ENCODE measurements around the gene THRAP3. TPM values are rescaled to one million over a fixed set of nuclear protein-coding genes. Genes with fewer than 3 reads are reported as not detected.
A peak's percentile ranks its signal among the peaks of the same experiment; 100 is the strongest.

THRAP3 gene
- total RNA-seq, 1 donor from 2014 or later = 167 TPM

- H3K4me3 Mint-ChIP-seq = no peak overlapping the region
- no peak overlapping the region for H3K27ac Mint-ChIP-seq (ENCODE audit: unreplicated experiment)
- no peaks in the 10 kb centered on the region for H3K27me3 Mint-ChIP-seq (ENCODE audit: low read depth)
- TF ChIP-seq CTCF (conservative IDR thresholded peaks at IDR 0.05) = no peak
- DNase-seq (ENCODE audit: low read depth, low spot score) = no peak
- peaks cover 27% of the 10 kb centered on the region for H3K36me3 Mint-ChIP-seq (ENCODE audit: low read depth)
- no peaks in the 10 kb centered on the region for H3K9me3 Mint-ChIP-seq
- peaks cover 10% of the 10 kb centered on the region for H3K4me1 Mint-ChIP-seq
These were observed 74.4 kb downstream of the THRAP3 start for GRCh38 chr1:36298640-36299039.

GRCh38 chr1:36300526-36300925, 76.3 kb downstream of the THRAP3 start:
- Mint-ChIP-seq H3K27ac (ENCODE audit: unreplicated experiment) (peak overlapping the region; percentile 58), H3K27me3 (ENCODE audit: low read depth) (no peaks in the 10 kb centered on the region), H3K36me3 (ENCODE audit: low read depth) (peaks cover 24% of the 10 kb centered on the region), H3K4me3 (no peak overlapping the region), H3K9me3 (no peaks in the 10 kb centered on the region), H3K4me1 (peaks cover 18% of the 10 kb centered on the region)
- no peak for TF ChIP-seq CTCF (conservative IDR thresholded peaks at IDR 0.05)
- no peak for DNase-seq (ENCODE audit: low read depth, low spot score)

DNA sequence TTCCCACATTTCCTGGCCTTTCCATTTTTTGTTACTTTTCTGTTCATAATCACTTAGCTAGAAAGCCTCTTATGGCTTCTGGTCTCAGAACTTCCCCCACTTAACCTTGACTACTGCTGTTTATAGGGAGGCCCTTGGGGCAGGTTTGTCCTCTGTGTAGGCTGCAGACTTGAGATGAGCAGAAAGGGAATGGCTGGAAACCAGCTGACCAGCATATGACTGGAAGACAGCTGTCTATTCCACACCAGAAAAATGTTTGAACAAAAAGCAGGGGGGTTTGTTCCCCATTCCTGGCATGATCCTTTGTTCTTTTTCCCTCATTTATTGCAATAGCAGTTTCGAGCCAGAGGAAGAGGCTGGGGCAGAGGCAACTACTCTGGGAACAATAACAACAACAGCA, 77.0 kb downstream of the THRAP3 start:
- TF ChIP-seq CTCF (conservative IDR thresholded peaks at IDR 0.05) = no peak
- Mint-ChIP-seq H3K4me1 (peaks cover 18% of the 10 kb centered on the region), H3K27me3 (ENCODE audit: low read depth) (no peaks in the 10 kb centered on the region), H3K27ac (ENCODE audit: unreplicated experiment) (peak overlapping the region; percentile 94), H3K4me3 (no peak overlapping the region), H3K9me3 (no peaks in the 10 kb centered on the region), H3K36me3 (ENCODE audit: low read depth) (peaks cover 24% of the 10 kb centered on the region)
- no peak for DNase-seq (ENCODE audit: low read depth, low spot score)

DNA sequence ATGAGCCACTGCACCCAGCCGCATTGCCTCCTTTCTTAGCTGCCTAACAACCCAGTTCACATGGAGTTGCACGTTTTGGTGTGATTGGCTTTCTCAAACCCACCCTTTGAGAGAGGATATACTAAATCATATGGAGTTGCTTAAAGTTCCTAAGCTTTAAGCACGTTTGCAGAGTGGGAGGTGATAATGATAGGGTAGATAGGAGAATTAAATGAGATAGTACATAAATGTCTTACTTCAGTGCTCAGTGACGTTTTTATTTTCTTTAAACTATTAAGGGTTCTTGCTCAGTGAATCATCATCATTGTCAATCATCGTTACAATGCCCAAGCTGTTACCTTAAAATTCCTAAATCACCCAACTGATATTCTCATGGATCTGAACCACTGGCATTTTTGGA, 79.0 kb downstream of the THRAP3 start:
- no peaks in the 10 kb centered on the region for H3K9me3 Mint-ChIP-seq
- no peak for TF ChIP-seq CTCF (conservative IDR thresholded peaks at IDR 0.05)
- H3K27me3 Mint-ChIP-seq (ENCODE audit: low read depth) = peaks cover 3% of the 10 kb centered on the region
- H3K4me3 Mint-ChIP-seq = peak overlapping the region; percentile 75
- peaks cover 21% of the 10 kb centered on the region for H3K36me3 Mint-ChIP-seq (ENCODE audit: low read depth)
- peaks cover 23% of the 10 kb centered on the region for H3K4me1 Mint-ChIP-seq
- DNase-seq (ENCODE audit: low read depth, low spot score) = no peak
- no peak overlapping the region for H3K27ac Mint-ChIP-seq (ENCODE audit: unreplicated experiment)

GRCh38 chr1:36303650-36304360, 79.6 kb downstream of the THRAP3 start:
- TF ChIP-seq CTCF (conservative IDR thresholded peaks at IDR 0.05) = no peak
- no peaks in the 10 kb centered on the region for H3K9me3 Mint-ChIP-seq
- no peak for DNase-seq (ENCODE audit: low read depth, low spot score)
- H3K4me3 Mint-ChIP-seq = peak overlapping the region; percentile 75
- no peak overlapping the region for H3K27ac Mint-ChIP-seq (ENCODE audit: unreplicated experiment)
- H3K27me3 Mint-ChIP-seq (ENCODE audit: low read depth) = peaks cover 3% of the 10 kb centered on the region
- peaks cover 23% of the 10 kb centered on the region for H3K4me1 Mint-ChIP-seq
- peaks cover 21% of the 10 kb centered on the region for H3K36me3 Mint-ChIP-seq (ENCODE audit: low read depth)

Measured in neural crest cell (in vitro differentiated cells).